IMR-90 (cell line): ENCODE data around the gene PRAMEF27. TPM values are rescaled to one million over a fixed set of nuclear protein-coding genes. Genes with fewer than 3 reads are reported as not detected.

ENCODE experiments used
- polyA plus RNA-seq, 3 experiments: library from polyadenylated mRNA; depleted of rRNA; stranded (reverse); fragments of >200 nt; gene quantifications; 2 replicates each; pipeline ENCODE4 v1.2.3, GENCODE V29; 2012; ENCODE audit warnings: low replicate concordance in 1 of 3
- total RNA-seq: library from RNA; depleted of rRNA; stranded (reverse); fragments of >200 nt; gene quantifications from 2 replicates; pipeline ENCODE4 v1.2.3, GENCODE V29; 2012; rRNA removed

PRAMEF27 gene
- total and polyA plus RNA-seq, 2 of the 4 experiments (the other 2 are of a cell fraction) = not detected

Other genes starting within 250 kb of the PRAMEF27 start
- not detected in 2 replicates for gene PRAMEF11, start 225.2 kb downstream of the PRAMEF27 start, total RNA-seq
- not detected in 2 replicates for gene PRAMEF11, start 225.2 kb downstream of the PRAMEF27 start, polyA plus RNA-seq (2012; rRNA removed)
- gene HNRNPCL1, start 207.9 kb downstream of the PRAMEF27 start, total RNA-seq = not detected in 2 replicates
- gene HNRNPCL1, start 207.9 kb downstream of the PRAMEF27 start, polyA plus RNA-seq (2012; rRNA removed) = not detected in 2 replicates
- not detected in 2 replicates for gene PRAMEF2, start 199.5 kb downstream of the PRAMEF27 start, total RNA-seq
- not detected in 2 replicates for gene PRAMEF2, start 199.5 kb downstream of the PRAMEF27 start, polyA plus RNA-seq (2012; rRNA removed)
- not detected in 2 replicates for gene PRAMEF4, start 170.4 kb downstream of the PRAMEF27 start, total RNA-seq
- not detected in 2 replicates for gene PRAMEF4, start 170.4 kb downstream of the PRAMEF27 start, polyA plus RNA-seq (2012; rRNA removed)
- not detected in 2 replicates for gene PRAMEF10, start 158.3 kb downstream of the PRAMEF27 start, total RNA-seq
- gene PRAMEF10, start 158.3 kb downstream of the PRAMEF27 start, polyA plus RNA-seq (2012; rRNA removed) = not detected in 2 replicates
- gene PRAMEF7, start 140.0 kb downstream of the PRAMEF27 start, total RNA-seq = not detected in 2 replicates
- gene PRAMEF7, start 140.0 kb downstream of the PRAMEF27 start, polyA plus RNA-seq (2012; rRNA removed) = not detected in 2 replicates
- not detected in 2 replicates for gene PRAMEF6, start 109.0 kb downstream of the PRAMEF27 start, total RNA-seq
- not detected in 2 replicates for gene PRAMEF6, start 109.0 kb downstream of the PRAMEF27 start, polyA plus RNA-seq (2012; rRNA removed)
- gene HNRNPCL3, start 4.2 kb upstream of the PRAMEF27 start, total RNA-seq = not detected in 2 replicates
- not detected in 2 replicates for gene HNRNPCL3, start 4.2 kb upstream of the PRAMEF27 start, polyA plus RNA-seq (2012; rRNA removed)
- not detected in 2 replicates for gene PRAMEF25, start 14.2 kb upstream of the PRAMEF27 start, total RNA-seq
- not detected in 2 replicates for gene PRAMEF25, start 14.2 kb upstream of the PRAMEF27 start, polyA plus RNA-seq (2012; rRNA removed)
- gene HNRNPCL2, start 60.3 kb upstream of the PRAMEF27 start, total RNA-seq = not detected in 2 replicates
- not detected in 2 replicates for gene HNRNPCL2, start 60.3 kb upstream of the PRAMEF27 start, polyA plus RNA-seq (2012; rRNA removed)
- not detected in 2 replicates for gene PRAMEF26, start 99.4 kb upstream of the PRAMEF27 start, total RNA-seq
- not detected in 2 replicates for gene PRAMEF26, start 99.4 kb upstream of the PRAMEF27 start, polyA plus RNA-seq (2012; rRNA removed)
- not detected in 2 replicates for gene HNRNPCL4, start 109.1 kb upstream of the PRAMEF27 start, total RNA-seq
- gene HNRNPCL4, start 109.1 kb upstream of the PRAMEF27 start, polyA plus RNA-seq (2012; rRNA removed) = not detected in 2 replicates
- gene PRAMEF9, start 115.3 kb upstream of the PRAMEF27 start, total RNA-seq = not detected in 2 replicates
- not detected in 2 replicates for gene PRAMEF9, start 115.3 kb upstream of the PRAMEF27 start, polyA plus RNA-seq (2012; rRNA removed)
- not detected in 2 replicates for gene PRAMEF13, start 144.8 kb upstream of the PRAMEF27 start, total RNA-seq
- not detected in 2 replicates for gene PRAMEF13, start 144.8 kb upstream of the PRAMEF27 start, polyA plus RNA-seq (2012; rRNA removed)
- gene PRAMEF18, start 169.6 kb upstream of the PRAMEF27 start, total RNA-seq = not detected in 2 replicates
- not detected in 2 replicates for gene PRAMEF18, start 169.6 kb upstream of the PRAMEF27 start, polyA plus RNA-seq (2012; rRNA removed)
- gene PRAMEF5, start 197.6 kb upstream of the PRAMEF27 start, total RNA-seq = not detected in 2 replicates
- not detected in 2 replicates for gene PRAMEF5, start 197.6 kb upstream of the PRAMEF27 start, polyA plus RNA-seq (2012; rRNA removed)
- not detected in 2 replicates for gene PRAMEF8, start 228.6 kb upstream of the PRAMEF27 start, total RNA-seq
- not detected in 2 replicates for gene PRAMEF8, start 228.6 kb upstream of the PRAMEF27 start, polyA plus RNA-seq (2012; rRNA removed)
- not detected in 2 replicates for gene PRAMEF33, start 247.0 kb upstream of the PRAMEF27 start, total RNA-seq
- not detected in 2 replicates for gene PRAMEF33, start 247.0 kb upstream of the PRAMEF27 start, polyA plus RNA-seq (2012; rRNA removed)